H1 (cell line): ENCODE measurements around the gene PTN. TPM values are rescaled to one million over a fixed set of nuclear protein-coding genes. Genes with fewer than 3 reads are reported as not detected.

Experiments
- RFX5 ChIP-seq: IDR thresholded peaks from 2 replicates; pipeline ENCODE4 v1.6.1; 2011; ENCODE audit warnings: low read depth, low read length, improper control_type of control experiment, borderline replicate concordance
- polyA plus RNA-seq, 7 experiments: library from polyadenylated mRNA; depleted of rRNA in 3 of 7; stranded (reverse) in 5 of 7; unstranded in 2 of 7; fragments of >200 nt in 5 of 7; fragments of 200-250 nt in 2 of 7; gene quantifications; 1 replicate in 5 of 7; 2 replicates in 1 of 7; 4 replicates in 1 of 7; pipeline versions ENCODE4 v1.2.1 to v1.2.3, GENCODE V29; 2011 to 2013; ENCODE audit warnings: missing spikeins in 2 of 7, mixed read lengths in 2 of 7
- total RNA-seq: library from RNA; stranded (reverse); fragmentation: NEBNext Ultra II Directional; extraction: Animal tissue kit (Norgen Biotek cat#: 25700); gene quantifications from 2 replicates; pipeline ENCODE4 v1.2.1, GENCODE V29; 2021
- TF ChIP-seq, protein P1 (sequence below): fragments of 300-600 bp; sonication (generic); IDR thresholded peaks from 2 replicates; pipeline ENCODE4 v1.7.1; 2012; ENCODE audit warnings: low read length, moderate library complexity, mild to moderate bottlenecking, inconsistent platforms; ENCODE audit not compliant: insufficient replicate concordance

Gene PTN
- total and polyA plus RNA-seq, 2 of the 8 experiments (the other 6 are each of a cell fraction or from before 2014, with no cell fraction given), result 23.1 to 27.8 TPM

DNA sequence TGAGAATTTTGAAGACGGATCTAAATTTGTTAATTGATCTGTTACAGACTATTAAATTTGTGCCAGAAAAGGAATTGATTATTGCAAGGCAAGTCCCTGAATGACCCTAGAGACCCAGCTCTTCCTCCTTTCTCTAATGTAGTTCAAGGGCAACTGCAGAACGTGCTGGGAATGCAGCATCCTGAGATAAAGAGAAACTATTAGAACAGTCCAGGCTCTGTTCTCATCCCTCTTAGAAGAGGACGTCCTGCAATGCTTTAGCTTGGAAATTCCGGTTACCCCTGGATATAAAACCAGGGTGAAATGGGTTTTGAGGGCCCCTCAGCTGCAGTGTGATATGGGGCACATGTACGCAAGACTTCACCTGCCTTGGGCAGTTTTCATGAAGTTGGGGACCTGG is 67.3 kb downstream of the PTN start (continued):
- TF ChIP-seq, protein P1, sequence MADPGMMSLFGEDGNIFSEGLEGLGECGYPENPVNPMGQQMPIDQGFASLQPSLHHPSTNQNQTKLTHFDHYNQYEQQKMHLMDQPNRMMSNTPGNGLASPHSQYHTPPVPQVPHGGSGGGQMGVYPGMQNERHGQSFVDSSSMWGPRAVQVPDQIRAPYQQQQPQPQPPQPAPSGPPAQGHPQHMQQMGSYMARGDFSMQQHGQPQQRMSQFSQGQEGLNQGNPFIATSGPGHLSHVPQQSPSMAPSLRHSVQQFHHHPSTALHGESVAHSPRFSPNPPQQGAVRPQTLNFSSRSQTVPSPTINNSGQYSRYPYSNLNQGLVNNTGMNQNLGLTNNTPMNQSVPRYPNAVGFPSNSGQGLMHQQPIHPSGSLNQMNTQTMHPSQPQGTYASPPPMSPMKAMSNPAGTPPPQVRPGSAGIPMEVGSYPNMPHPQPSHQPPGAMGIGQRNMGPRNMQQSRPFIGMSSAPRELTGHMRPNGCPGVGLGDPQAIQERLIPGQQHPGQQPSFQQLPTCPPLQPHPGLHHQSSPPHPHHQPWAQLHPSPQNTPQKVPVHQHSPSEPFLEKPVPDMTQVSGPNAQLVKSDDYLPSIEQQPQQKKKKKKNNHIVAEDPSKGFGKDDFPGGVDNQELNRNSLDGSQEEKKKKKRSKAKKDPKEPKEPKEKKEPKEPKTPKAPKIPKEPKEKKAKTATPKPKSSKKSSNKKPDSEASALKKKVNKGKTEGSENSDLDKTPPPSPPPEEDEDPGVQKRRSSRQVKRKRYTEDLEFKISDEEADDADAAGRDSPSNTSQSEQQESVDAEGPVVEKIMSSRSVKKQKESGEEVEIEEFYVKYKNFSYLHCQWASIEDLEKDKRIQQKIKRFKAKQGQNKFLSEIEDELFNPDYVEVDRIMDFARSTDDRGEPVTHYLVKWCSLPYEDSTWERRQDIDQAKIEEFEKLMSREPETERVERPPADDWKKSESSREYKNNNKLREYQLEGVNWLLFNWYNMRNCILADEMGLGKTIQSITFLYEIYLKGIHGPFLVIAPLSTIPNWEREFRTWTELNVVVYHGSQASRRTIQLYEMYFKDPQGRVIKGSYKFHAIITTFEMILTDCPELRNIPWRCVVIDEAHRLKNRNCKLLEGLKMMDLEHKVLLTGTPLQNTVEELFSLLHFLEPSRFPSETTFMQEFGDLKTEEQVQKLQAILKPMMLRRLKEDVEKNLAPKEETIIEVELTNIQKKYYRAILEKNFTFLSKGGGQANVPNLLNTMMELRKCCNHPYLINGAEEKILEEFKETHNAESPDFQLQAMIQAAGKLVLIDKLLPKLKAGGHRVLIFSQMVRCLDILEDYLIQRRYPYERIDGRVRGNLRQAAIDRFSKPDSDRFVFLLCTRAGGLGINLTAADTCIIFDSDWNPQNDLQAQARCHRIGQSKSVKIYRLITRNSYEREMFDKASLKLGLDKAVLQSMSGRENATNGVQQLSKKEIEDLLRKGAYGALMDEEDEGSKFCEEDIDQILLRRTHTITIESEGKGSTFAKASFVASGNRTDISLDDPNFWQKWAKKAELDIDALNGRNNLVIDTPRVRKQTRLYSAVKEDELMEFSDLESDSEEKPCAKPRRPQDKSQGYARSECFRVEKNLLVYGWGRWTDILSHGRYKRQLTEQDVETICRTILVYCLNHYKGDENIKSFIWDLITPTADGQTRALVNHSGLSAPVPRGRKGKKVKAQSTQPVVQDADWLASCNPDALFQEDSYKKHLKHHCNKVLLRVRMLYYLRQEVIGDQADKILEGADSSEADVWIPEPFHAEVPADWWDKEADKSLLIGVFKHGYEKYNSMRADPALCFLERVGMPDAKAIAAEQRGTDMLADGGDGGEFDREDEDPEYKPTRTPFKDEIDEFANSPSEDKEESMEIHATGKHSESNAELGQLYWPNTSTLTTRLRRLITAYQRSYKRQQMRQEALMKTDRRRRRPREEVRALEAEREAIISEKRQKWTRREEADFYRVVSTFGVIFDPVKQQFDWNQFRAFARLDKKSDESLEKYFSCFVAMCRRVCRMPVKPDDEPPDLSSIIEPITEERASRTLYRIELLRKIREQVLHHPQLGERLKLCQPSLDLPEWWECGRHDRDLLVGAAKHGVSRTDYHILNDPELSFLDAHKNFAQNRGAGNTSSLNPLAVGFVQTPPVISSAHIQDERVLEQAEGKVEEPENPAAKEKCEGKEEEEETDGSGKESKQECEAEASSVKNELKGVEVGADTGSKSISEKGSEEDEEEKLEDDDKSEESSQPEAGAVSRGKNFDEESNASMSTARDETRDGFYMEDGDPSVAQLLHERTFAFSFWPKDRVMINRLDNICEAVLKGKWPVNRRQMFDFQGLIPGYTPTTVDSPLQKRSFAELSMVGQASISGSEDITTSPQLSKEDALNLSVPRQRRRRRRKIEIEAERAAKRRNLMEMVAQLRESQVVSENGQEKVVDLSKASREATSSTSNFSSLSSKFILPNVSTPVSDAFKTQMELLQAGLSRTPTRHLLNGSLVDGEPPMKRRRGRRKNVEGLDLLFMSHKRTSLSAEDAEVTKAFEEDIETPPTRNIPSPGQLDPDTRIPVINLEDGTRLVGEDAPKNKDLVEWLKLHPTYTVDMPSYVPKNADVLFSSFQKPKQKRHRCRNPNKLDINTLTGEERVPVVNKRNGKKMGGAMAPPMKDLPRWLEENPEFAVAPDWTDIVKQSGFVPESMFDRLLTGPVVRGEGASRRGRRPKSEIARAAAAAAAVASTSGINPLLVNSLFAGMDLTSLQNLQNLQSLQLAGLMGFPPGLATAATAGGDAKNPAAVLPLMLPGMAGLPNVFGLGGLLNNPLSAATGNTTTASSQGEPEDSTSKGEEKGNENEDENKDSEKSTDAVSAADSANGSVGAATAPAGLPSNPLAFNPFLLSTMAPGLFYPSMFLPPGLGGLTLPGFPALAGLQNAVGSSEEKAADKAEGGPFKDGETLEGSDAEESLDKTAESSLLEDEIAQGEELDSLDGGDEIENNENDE, result no peak
- no peak for TF ChIP-seq RFX5
